Neutrophil (primary cell): Measurements from ENCODE around the gene SMAD4.

Experiments used
- H3K27ac ChIP-seq: fragments of 200-600 bp; sonication (generic); 2 replicates; pipeline ENCODE4 v1.5.1; 2016; ENCODE audit warnings: mild to moderate bottlenecking, moderate library complexity
- H3K27me3 ChIP-seq: fragments of 200-600 bp; sonication (generic); 2 replicates; pipeline ENCODE4 v1.6.0; 2016; ENCODE audit warnings: mild to moderate bottlenecking
- H3K36me3 ChIP-seq: fragments of 200-600 bp; sonication (generic); 2 replicates; pipeline ENCODE4 v1.5.1; 2017
- H3K4me1 ChIP-seq, 2 experiments: fragments of 200-600 bp in 1 of 2; sonication (generic) in 1 of 2; 1 replicate in 1 of 2; 2 replicates in 1 of 2; pipeline versions ENCODE4 v1.5.1 to v1.6.1; 2013 to 2016; ENCODE audit warnings: low read depth in 1 of 2, low read length in 1 of 2, mild to moderate bottlenecking in 1 of 2, moderate library complexity in 1 of 2; ENCODE audit not compliant: control insufficient read depth in 1 of 2, insufficient read depth in 1 of 2
- H3K4me3 ChIP-seq, 2 experiments: fragments of 200-600 bp in 1 of 2; sonication (generic) in 1 of 2; 1 replicate in 1 of 2; 2 replicates in 1 of 2; pipeline ENCODE4 v1.5.1; 2013 to 2016; ENCODE audit warnings: low read depth in 1 of 2, low read length in 1 of 2, mild to moderate bottlenecking in 1 of 2, moderate library complexity in 1 of 2
- H3K9me3 ChIP-seq: fragments of 200-600 bp; sonication (generic); 2 replicates; pipeline ENCODE4 v1.5.1; 2016
- CTCF ChIP-seq: fragments of 200-600 bp; sonication (generic); IDR thresholded peaks from 2 replicates; pipeline ENCODE4 v1.5.1; 2016; ENCODE audit warnings: antibody characterized with exemption

SMAD4 gene

GRCh38 chr18:51082571-51083267, 52.7 kb downstream of the SMAD4 start:
- no peak overlapping the region for H3K4me3 ChIP-seq
- H3K9me3 ChIP-seq: no peaks in the 10 kb centered on the region
- no peak for TF ChIP-seq CTCF
- H3K27me3 ChIP-seq: no peaks in the 10 kb centered on the region
- H3K27ac ChIP-seq: peak overlapping the region; percentile 11
- H3K4me1 ChIP-seq: no peaks in the 10 kb centered on the region
- peaks cover 73% of the 10 kb centered on the region for H3K36me3 ChIP-seq

DNA sequence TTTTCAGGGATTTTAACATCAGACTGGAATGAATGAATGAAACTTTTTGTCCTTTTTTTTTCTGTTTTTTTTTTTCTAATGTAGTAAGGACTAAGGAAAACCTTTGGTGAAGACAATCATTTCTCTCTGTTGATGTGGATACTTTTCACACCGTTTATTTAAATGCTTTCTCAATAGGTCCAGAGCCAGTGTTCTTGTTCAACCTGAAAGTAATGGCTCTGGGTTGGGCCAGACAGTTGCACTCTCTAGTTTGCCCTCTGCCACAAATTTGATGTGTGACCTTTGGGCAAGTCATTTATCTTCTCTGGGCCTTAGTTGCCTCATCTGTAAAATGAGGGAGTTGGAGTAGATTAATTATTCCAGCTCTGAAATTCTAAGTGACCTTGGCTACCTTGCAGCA, 53.4 kb downstream of the SMAD4 start:
- Histone ChIP-seq H3K27me3 (no peaks in the 10 kb centered on the region), H3K9me3 (no peaks in the 10 kb centered on the region), H3K27ac (no peak overlapping the region), H3K36me3 (peaks cover 66% of the 10 kb centered on the region), H3K4me1 (no peaks in the 10 kb centered on the region), H3K4me3 (no peak overlapping the region)
- no peak for TF ChIP-seq CTCF

- no peaks in the 10 kb centered on the region for H3K9me3 ChIP-seq
- peaks cover 20% of the 10 kb centered on the region for H3K36me3 ChIP-seq
- H3K27me3 ChIP-seq: no peaks in the 10 kb centered on the region
- no peak for TF ChIP-seq CTCF
- H3K4me1 ChIP-seq: no peaks in the 10 kb centered on the region
- H3K27ac ChIP-seq: no peak overlapping the region
- H3K4me3 ChIP-seq: no peak overlapping the region
These were observed 58.4 kb downstream of the SMAD4 start for GRCh38 chr18:51088410-51088809.

DNA sequence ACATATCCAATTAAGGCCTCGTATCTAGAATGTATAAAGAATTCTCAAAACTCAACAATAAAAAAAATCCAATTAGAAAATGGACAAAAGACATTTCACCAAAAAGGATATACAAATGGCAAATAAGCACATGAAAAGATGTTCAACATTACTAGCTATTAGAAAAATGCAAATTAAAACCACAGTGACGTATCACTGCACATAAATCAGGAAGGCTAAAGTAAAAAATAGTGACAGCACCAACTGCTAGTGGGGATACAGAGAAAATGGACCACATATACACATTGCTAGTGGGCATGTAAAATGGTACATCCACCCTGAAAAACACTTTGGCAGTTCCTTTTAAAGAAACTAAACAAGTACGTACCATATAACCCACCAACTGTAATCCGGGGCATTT, 59.7 kb downstream of the SMAD4 start:
- no peak for TF ChIP-seq CTCF
- H3K36me3 ChIP-seq: peaks cover 11% of the 10 kb centered on the region
- H3K27ac ChIP-seq: no peak overlapping the region
- H3K27me3 ChIP-seq: peaks cover 3% of the 10 kb centered on the region
- no peaks in the 10 kb centered on the region for H3K4me1 ChIP-seq
- H3K4me3 ChIP-seq: no peak overlapping the region
- H3K9me3 ChIP-seq: no peaks in the 10 kb centered on the region

DNA sequence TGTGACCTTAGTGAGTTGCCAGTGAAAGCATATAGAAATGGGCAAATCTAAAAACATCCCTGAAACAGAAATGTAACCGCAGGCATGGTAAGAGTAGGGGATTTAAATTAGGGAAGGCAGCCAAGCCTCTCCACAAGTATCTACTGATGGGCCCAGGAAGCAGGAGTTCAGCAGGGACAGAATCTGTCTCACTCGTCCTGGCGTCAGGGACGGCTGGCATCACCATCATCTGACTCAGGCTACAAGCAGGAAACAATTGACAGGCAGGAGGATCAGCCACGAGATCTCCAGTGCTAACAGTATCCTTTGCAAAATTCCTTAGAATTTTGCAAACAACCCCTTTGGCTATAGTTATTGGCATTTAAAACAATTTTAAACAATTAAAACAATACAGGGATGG, 61.3 kb downstream of the SMAD4 start:
- no peaks in the 10 kb centered on the region for H3K4me1 ChIP-seq
- H3K9me3 ChIP-seq: no peaks in the 10 kb centered on the region
- no peak for TF ChIP-seq CTCF
- no peak overlapping the region for H3K27ac ChIP-seq
- H3K4me3 ChIP-seq: no peak overlapping the region
- H3K27me3 ChIP-seq: peaks cover 6% of the 10 kb centered on the region
- no peaks in the 10 kb centered on the region for H3K36me3 ChIP-seq
